Mammary epithelial cell (primary cell): ENCODE data around the gene PBLD.

Experiments
- CTCF ChIP-seq, 2 donors: IDR thresholded peaks in 1 of 2; conservative IDR thresholded peaks in 1 of 2; 2 replicates each; pipeline ENCODE4 v1.5.1; 2011 to 2012; ENCODE audit warnings: inconsistent platforms in 2 of 2, low read length in 2 of 2, mild to moderate bottlenecking in 2 of 2, control low read depth in 1 of 2, low read depth in 1 of 2; ENCODE audit not compliant: insufficient read depth in 1 of 2; ENCODE audit errors: extremely low read depth in 1 of 2
- EZH2 ChIP-seq: IDR thresholded peaks from 2 replicates; pipeline ENCODE4 v1.6.1; 2012; ENCODE audit warnings: low read length, inconsistent platforms, borderline replicate concordance

GRCh38 chr10:68253346-68253745, 79.4 kb downstream of the PBLD start:
- no peak for TF ChIP-seq CTCF (conservative IDR thresholded peaks at IDR 0.05 in 1 of 2, IDR thresholded peaks at IDR 0.05 in 1 of 2; ENCODE audit: extremely low read depth in 1 of 2, insufficient read depth in 1 of 2, low read depth in 1 of 2, low read length in 2 of 2)
- no peak for TF ChIP-seq EZH2
